Neural cell (in vitro differentiated cells): Measurements from ENCODE around the gene CDK11B.

ENCODE experiments used
- CTCF ChIP-seq: fragments of 450-650 bp; IDR thresholded peaks from 2 replicates; pipeline ENCODE4 v1.5.1; 2014; ENCODE audit warnings: antibody characterized with exemption, mild to moderate bottlenecking, moderate library complexity; ENCODE audit not compliant: poor library complexity, severe bottlenecking
- TAF1 ChIP-seq: IDR thresholded peaks from 2 replicates; pipeline ENCODE4 v1.6.1; 2012; ENCODE audit warnings: low read depth

- no peak for TF ChIP-seq TAF1
- no peak for TF ChIP-seq CTCF
Measured at GRCh38 chr1:1625824-1626206, 33.0 kb downstream of the CDK11B start.
